ENCODE results near the gene RAB40C. TPM values are rescaled to one million over a fixed set of nuclear protein-coding genes. Genes with fewer than 3 reads are reported as not detected.

The RAB40C gene
- total and polyA plus RNA-seq, 2 donors (not counting 1 experiment from before 2014, with no cell fraction given) = 3.2 to 11.6 TPM

DNA sequence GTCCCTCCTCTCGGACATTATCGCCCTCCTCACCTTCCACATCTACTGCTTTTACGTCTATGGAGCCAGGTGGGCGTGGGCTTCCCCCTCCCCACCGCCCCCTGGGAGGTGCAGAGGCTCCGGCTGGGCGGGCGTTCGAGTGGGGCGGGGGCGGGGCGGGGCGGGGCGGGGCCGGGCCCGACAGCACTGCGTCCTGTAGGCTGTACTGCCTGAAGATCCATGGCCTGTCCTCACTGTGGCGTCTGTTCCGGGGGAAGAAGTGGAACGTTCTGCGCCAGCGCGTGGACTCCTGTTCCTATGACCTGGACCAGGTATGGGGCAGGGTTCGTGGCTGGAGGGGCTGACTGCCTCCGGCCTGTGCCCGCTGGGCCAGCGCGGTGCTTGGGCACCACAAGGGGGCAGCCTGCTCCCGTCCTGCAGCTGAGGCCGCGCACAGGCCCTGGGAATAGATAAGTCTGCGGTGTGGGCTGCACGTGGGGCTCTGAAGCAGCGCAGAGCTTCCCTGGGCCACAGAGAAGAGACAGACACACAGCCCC, 10.9 kb upstream of the RAB40C start:
- H2AFZ ChIP-seq (ENCODE audit: low read length) = no peak overlapping the region
- H3K27me3 ChIP-seq (ENCODE audit: control insufficient read depth, insufficient read depth, low read length) = no peaks in the 10 kb centered on the region
- H3K9me3 ChIP-seq (ENCODE audit: control insufficient read depth, insufficient read depth, low read depth, low read length) = no peaks in the 10 kb centered on the region
- TF ChIP-seq EZH2 (IDR thresholded peaks at IDR 0.05; ENCODE audit: low read length, missing control alignments) = no peak
- TF ChIP-seq, protein P1, sequence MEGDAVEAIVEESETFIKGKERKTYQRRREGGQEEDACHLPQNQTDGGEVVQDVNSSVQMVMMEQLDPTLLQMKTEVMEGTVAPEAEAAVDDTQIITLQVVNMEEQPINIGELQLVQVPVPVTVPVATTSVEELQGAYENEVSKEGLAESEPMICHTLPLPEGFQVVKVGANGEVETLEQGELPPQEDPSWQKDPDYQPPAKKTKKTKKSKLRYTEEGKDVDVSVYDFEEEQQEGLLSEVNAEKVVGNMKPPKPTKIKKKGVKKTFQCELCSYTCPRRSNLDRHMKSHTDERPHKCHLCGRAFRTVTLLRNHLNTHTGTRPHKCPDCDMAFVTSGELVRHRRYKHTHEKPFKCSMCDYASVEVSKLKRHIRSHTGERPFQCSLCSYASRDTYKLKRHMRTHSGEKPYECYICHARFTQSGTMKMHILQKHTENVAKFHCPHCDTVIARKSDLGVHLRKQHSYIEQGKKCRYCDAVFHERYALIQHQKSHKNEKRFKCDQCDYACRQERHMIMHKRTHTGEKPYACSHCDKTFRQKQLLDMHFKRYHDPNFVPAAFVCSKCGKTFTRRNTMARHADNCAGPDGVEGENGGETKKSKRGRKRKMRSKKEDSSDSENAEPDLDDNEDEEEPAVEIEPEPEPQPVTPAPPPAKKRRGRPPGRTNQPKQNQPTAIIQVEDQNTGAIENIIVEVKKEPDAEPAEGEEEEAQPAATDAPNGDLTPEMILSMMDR (conservative IDR thresholded peaks at IDR 0.05 in 1 of 2, IDR thresholded peaks at IDR 0.05 in 1 of 2; ENCODE audit: low read depth in 1 of 2, low read length in 2 of 2) = peak; percentile 63 to 70
- no peak overlapping the region for H3K9ac ChIP-seq (ENCODE audit: insufficient read depth, low read length)
- H3K4me3 ChIP-seq (replicated peaks in 1 of 4; ENCODE audit: control extremely low read depth in 1 of 4, insufficient read depth in 1 of 4, low read depth in 3 of 4, low read length in 4 of 4) = no peak overlapping the region
- no peak overlapping the region for H3K4me2 ChIP-seq (ENCODE audit: extremely low read depth, insufficient read depth, low read length)
- H3K79me2 ChIP-seq (ENCODE audit: control insufficient read depth, insufficient read depth, low read length) = no peaks in the 10 kb centered on the region
- H3K36me3 ChIP-seq (ENCODE audit: control insufficient read depth, insufficient read depth, low read length) = peaks cover 12% of the 10 kb centered on the region
- DNase-seq (ENCODE audit: low read depth in 2 of 2) = peak; percentile 69 to 71
- no peaks in the 10 kb centered on the region for H3K4me1 ChIP-seq (ENCODE audit: control insufficient read depth, extremely low read depth, insufficient read depth, low read length)
- H3K27ac ChIP-seq (ENCODE audit: insufficient read depth, low read length) = no peak overlapping the region
- no peaks in the 10 kb centered on the region for H4K20me1 ChIP-seq (ENCODE audit: control insufficient read depth, extremely low read depth, insufficient read depth, low read length)

DNA sequence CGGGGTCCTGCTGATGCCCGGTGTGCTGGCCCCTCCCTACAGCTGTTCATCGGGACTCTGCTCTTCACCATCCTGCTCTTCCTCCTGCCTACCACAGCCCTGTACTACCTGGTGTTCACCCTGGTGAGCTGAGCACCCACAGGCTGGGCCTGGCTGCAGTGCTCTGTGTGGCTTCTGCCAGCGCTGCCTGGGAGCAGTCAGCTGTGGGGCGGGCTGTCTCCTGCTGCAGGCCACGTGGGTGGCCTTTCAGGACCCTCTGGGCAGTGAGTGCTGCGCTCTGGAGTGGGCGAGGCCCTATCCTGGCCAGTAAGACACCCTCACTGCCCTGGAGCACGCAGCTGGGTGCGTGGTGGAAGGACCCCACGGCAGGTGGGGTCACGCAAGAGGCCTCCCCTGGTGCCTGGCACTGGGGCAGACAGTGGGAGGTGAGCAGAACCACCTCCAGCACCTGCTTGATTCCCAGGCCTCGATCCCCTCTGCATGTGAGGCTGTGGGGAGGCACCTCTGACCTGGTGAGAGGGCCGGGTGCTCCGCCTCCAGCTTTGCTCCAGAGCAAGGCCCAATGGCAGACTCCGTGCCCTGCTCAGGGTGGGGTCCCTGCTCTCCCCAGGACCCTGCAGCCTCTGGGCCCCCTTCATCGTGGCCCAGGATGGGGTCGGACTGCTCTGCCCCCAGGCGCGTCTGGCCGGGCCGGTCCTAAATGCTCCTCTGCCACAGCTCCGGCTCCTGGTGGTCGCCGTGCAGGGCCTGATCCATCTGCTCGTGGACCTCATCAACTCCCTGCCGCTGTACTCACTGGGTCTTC, 9.5 kb upstream of the RAB40C start:
- no peak overlapping the region for H2AFZ ChIP-seq (ENCODE audit: low read length)
- no peaks in the 10 kb centered on the region for H3K4me1 ChIP-seq (ENCODE audit: control insufficient read depth, extremely low read depth, insufficient read depth, low read length)
- no peak overlapping the region for H3K4me3 ChIP-seq (replicated peaks in 1 of 4; ENCODE audit: control extremely low read depth in 1 of 4, insufficient read depth in 1 of 4, low read depth in 3 of 4, low read length in 4 of 4)
- no peaks in the 10 kb centered on the region for H3K79me2 ChIP-seq (ENCODE audit: control insufficient read depth, insufficient read depth, low read length)
- H4K20me1 ChIP-seq (ENCODE audit: control insufficient read depth, extremely low read depth, insufficient read depth, low read length) = no peaks in the 10 kb centered on the region
- no peaks in the 10 kb centered on the region for H3K27me3 ChIP-seq (ENCODE audit: control insufficient read depth, insufficient read depth, low read length)
- no peak for DNase-seq (ENCODE audit: low read depth in 2 of 2)
- H3K9ac ChIP-seq (ENCODE audit: insufficient read depth, low read length) = no peak overlapping the region
- no peaks in the 10 kb centered on the region for H3K9me3 ChIP-seq (ENCODE audit: control insufficient read depth, insufficient read depth, low read depth, low read length)
- no peak overlapping the region for H3K27ac ChIP-seq (ENCODE audit: insufficient read depth, low read length)
- no peak overlapping the region for H3K4me2 ChIP-seq (ENCODE audit: extremely low read depth, insufficient read depth, low read length)
- peaks cover 8% of the 10 kb centered on the region for H3K36me3 ChIP-seq (ENCODE audit: control insufficient read depth, insufficient read depth, low read length)
- TF ChIP-seq, protein P1 (conservative IDR thresholded peaks at IDR 0.05 in 1 of 2, IDR thresholded peaks at IDR 0.05 in 1 of 2; ENCODE audit: low read depth in 1 of 2, low read length in 2 of 2) = no peak
- TF ChIP-seq EZH2 (IDR thresholded peaks at IDR 0.05; ENCODE audit: low read length, missing control alignments) = no peak

DNA sequence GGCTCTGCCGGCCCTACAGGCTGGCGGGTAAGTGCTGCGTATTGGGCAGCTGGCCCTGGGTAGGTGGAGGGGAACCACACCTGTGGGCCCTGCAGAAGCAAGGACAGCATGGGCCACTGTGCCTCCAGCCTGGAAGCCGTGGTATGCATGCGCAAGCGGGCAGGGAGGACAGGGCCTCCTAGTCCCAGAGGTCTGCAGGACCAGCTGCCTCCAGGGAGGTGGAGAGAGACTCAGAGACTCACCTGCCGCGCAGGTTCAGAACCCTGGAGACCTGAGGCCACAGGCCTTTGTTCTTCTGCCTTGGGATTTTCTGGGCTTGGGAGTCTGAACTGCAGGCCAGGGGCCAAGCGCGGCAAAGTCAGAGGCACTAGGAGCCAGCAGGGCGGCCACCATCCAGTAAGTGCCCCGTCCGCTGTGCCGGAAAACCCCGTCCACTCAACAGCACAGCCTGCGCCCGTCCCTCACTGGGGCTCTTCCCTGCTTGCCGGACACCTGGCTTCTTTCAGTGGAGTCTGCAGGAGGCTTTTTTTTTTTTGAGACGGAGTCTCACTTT, 8.8 kb upstream of the RAB40C start:
- TF ChIP-seq, protein P1 (conservative IDR thresholded peaks at IDR 0.05 in 1 of 2, IDR thresholded peaks at IDR 0.05 in 1 of 2; ENCODE audit: low read depth in 1 of 2, low read length in 2 of 2) = no peak
- TF ChIP-seq EZH2 (IDR thresholded peaks at IDR 0.05; ENCODE audit: low read length, missing control alignments) = no peak
- Histone ChIP-seq H3K27ac (ENCODE audit: insufficient read depth, low read length) (no peak overlapping the region), H3K4me3 (replicated peaks in 1 of 4; ENCODE audit: control extremely low read depth in 1 of 4, insufficient read depth in 1 of 4, low read depth in 3 of 4, low read length in 4 of 4) (no peak overlapping the region), H2AFZ (ENCODE audit: low read length) (no peak overlapping the region), H3K9ac (ENCODE audit: insufficient read depth, low read length) (no peak overlapping the region), H3K9me3 (ENCODE audit: control insufficient read depth, insufficient read depth, low read depth, low read length) (no peaks in the 10 kb centered on the region), H3K4me1 (ENCODE audit: control insufficient read depth, extremely low read depth, insufficient read depth, low read length) (peaks cover 3% of the 10 kb centered on the region), H3K4me2 (ENCODE audit: extremely low read depth, insufficient read depth, low read length) (no peak overlapping the region), H4K20me1 (ENCODE audit: control insufficient read depth, extremely low read depth, insufficient read depth, low read length) (no peaks in the 10 kb centered on the region), H3K27me3 (ENCODE audit: control insufficient read depth, insufficient read depth, low read length) (no peaks in the 10 kb centered on the region), H3K79me2 (ENCODE audit: control insufficient read depth, insufficient read depth, low read length) (no peaks in the 10 kb centered on the region), H3K36me3 (ENCODE audit: control insufficient read depth, insufficient read depth, low read length) (peaks cover 5% of the 10 kb centered on the region)
- DNase-seq (ENCODE audit: low read depth in 2 of 2) = no peak

Measured in fibroblast of lung (primary cell).